Mucosa of stomach (tissue), 1 donor: Measurements from ENCODE around the gene UBASH3A.

Experiments
- H3K27me3 ChIP-seq: one replicate; pipeline ENCODE4 v1.7.0; 2013; ENCODE audit warnings: mild to moderate bottlenecking, low read length; ENCODE audit not compliant: control insufficient read depth, insufficient read depth
- H3K36me3 ChIP-seq: one replicate; pipeline ENCODE4 v1.7.0; 2013; ENCODE audit warnings: low read length; ENCODE audit not compliant: control insufficient read depth, insufficient read depth
- H3K4me1 ChIP-seq: one replicate; pipeline ENCODE4 v1.7.0; 2013; ENCODE audit warnings: mild to moderate bottlenecking, low read length; ENCODE audit not compliant: control insufficient read depth, insufficient read depth
- H3K4me3 ChIP-seq: one replicate; pipeline ENCODE4 v1.7.0; 2013; ENCODE audit warnings: low read length
- H3K9ac ChIP-seq: one replicate; pipeline ENCODE4 v1.7.0; 2013; ENCODE audit warnings: mild to moderate bottlenecking, low read length, moderate library complexity
- H3K9me3 ChIP-seq: one replicate; pipeline ENCODE4 v1.7.0; 2013; ENCODE audit warnings: mild to moderate bottlenecking, low read length, moderate library complexity; ENCODE audit not compliant: control insufficient read depth
- donor health status: Pancreatic carcinoma.

UBASH3A gene

DNA sequence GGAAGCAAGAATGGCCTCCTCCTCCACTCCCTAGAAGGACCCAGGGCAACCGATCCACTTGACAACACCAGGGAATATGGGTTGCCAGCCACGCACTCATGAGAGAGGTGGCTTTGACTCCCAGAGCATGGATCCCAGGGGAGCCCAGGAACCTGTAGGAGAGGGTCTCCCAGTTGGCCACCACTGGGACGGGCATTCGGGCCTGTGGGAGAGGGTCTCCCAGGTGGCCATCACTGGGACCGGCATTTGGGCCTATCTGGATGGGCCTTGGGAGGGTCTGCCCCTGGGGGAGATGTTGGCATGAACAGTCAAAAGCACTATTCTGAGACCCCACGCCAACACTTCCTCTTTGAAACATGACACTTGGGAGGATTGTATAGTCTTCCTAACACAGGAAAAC, 37.9 kb upstream of the UBASH3A start:
- Histone ChIP-seq H3K9me3 (no peaks in the 10 kb centered on the region), H3K4me3 (peak overlapping the region; percentile 89), H3K9ac (peak overlapping the region; percentile 99), H3K36me3 (peaks cover 11% of the 10 kb centered on the region), H3K4me1 (peaks cover 46% of the 10 kb centered on the region), H3K27me3 (no peaks in the 10 kb centered on the region)

DNA sequence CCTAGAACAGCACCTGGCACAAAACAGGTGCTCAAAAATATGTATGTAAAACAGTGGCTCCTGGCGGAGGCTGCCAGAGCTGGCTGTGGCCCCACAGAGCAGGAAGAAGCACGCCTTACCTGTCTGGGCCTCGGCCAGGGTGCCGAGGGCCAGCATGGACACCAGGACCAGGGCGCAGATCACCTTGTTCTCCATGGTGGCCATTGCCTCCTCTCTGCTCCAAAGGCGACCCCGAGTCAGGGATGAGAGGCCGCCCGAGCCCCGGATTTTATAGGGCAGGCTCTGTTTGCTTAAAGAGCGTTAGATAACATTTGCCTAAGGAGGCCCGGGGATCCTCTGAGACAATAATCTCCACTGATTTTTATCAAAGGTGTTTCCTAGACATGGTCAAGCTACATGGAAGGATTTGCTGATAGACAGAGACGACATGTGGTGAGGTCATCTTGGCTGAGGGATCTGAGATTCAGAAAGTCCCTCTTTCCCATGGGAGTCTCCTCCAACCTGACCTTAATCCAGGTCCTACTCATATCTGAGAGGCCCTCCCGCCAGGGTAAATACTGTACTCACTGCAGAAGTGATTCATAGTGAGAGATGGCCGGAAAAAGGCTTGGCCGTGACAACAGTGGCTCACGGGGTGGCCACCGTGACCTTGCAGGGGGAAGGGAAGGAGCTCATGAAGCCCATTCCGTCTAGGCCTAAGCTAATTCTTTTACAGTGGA, 37.3 kb upstream of the UBASH3A start, which contains the start of gene TFF1:
Gene TFF1, minus strand, starts transcription at position 244 of the 719 bp plus-strand sequence. Its CDS starts 40 bp downstream, at position 204.
- H3K36me3 ChIP-seq, result peaks cover 11% of the 10 kb centered on the region
- H3K9ac ChIP-seq, result peak within 1 kb of the TSS; percentile 99
- peaks cover 53% of the 10 kb centered on the region for H3K4me1 ChIP-seq
- H3K9me3 ChIP-seq, result no peaks in the 10 kb centered on the region
- H3K4me3 ChIP-seq, result peak within 1 kb of the TSS; percentile 89
- no peaks in the 10 kb centered on the region for H3K27me3 ChIP-seq

- Histone ChIP-seq H3K9me3 (no peaks in the 10 kb centered on the region), H3K4me3 (peak overlapping the region; percentile 3), H3K27me3 (no peaks in the 10 kb centered on the region), H3K9ac (peak overlapping the region; percentile 58), H3K36me3 (peaks cover 11% of the 10 kb centered on the region), H3K4me1 (peaks cover 58% of the 10 kb centered on the region)
Observed at GRCh38 chr21:42367367-42368165, 36.1 kb upstream of the UBASH3A start.

DNA sequence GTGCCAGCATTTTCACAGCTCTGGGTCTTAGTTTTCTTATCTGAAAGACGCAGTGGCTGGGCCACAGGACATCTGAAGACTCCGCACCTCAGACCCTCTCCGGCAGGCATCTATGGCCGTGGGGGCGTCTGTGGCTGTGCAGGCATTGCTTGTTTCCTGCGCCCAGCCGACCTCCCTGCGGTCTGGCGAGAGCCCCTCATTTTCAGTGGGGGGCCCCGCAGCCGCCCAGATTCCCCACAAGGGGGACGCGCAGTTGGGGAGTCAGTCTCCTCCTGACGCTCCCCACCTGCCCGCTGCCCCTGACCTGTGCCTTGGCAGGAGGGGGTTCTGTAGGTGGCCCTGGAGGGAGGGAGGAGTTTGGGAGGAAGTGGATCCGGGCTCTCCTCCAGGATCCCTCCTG, 33.9 kb upstream of the UBASH3A start:
- H3K4me1 ChIP-seq, result peaks cover 61% of the 10 kb centered on the region
- H3K36me3 ChIP-seq, result peaks cover 11% of the 10 kb centered on the region
- H3K4me3 ChIP-seq, result no peak overlapping the region
- no peaks in the 10 kb centered on the region for H3K27me3 ChIP-seq
- peak overlapping the region; percentile 55 for H3K9ac ChIP-seq
- no peaks in the 10 kb centered on the region for H3K9me3 ChIP-seq

GRCh38 chr21:42370894-42371654, 32.6 kb upstream of the UBASH3A start:
- peaks cover 2% of the 10 kb centered on the region for H3K36me3 ChIP-seq
- peak overlapping the region; percentile 55 for H3K9ac ChIP-seq
- no peak overlapping the region for H3K4me3 ChIP-seq
- peaks cover 68% of the 10 kb centered on the region for H3K4me1 ChIP-seq
- H3K9me3 ChIP-seq, result no peaks in the 10 kb centered on the region
- no peaks in the 10 kb centered on the region for H3K27me3 ChIP-seq

- Histone ChIP-seq H3K4me3 (no peak overlapping the region), H3K36me3 (no peaks in the 10 kb centered on the region), H3K27me3 (no peaks in the 10 kb centered on the region), H3K9me3 (no peaks in the 10 kb centered on the region), H3K4me1 (peaks cover 69% of the 10 kb centered on the region), H3K9ac (no peak overlapping the region)
Observed at GRCh38 chr21:42373196-42373907, 30.4 kb upstream of the UBASH3A start.

DNA sequence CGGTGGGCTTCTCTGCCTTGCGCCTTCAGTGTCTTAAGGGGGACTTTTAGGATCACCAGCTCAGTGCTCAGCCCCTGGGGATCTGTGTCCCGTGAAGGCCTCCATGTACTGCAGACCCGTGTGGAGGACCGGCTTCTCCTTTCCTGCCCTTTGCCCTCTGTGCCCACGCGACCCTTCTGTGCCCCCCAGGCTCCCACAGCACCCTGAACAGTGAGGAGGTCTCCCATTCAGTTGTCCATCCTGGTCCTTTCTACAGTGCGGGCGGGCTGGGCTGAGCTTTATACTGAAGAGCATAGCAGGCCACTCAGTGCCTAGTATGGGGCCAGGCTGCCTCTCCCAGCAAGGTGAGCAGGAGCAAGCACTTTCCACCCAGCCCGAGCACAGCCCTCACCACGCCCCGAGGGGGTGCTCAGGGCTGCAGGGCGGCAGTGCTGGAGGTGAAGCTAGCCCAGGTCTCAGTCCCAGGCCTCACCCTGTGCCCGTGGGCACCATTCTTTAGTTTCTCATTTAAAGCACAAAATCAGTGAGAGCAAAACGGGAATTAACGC, 29.7 kb upstream of the UBASH3A start:
- H3K4me1 ChIP-seq, result peaks cover 71% of the 10 kb centered on the region
- H3K9ac ChIP-seq, result no peak overlapping the region
- H3K4me3 ChIP-seq, result no peak overlapping the region
- no peaks in the 10 kb centered on the region for H3K9me3 ChIP-seq
- H3K27me3 ChIP-seq, result no peaks in the 10 kb centered on the region
- no peaks in the 10 kb centered on the region for H3K36me3 ChIP-seq

GRCh38 chr21:42374457-42374856, 29.2 kb upstream of the UBASH3A start:
- Histone ChIP-seq H3K4me3 (no peak overlapping the region), H3K36me3 (no peaks in the 10 kb centered on the region), H3K4me1 (peaks cover 73% of the 10 kb centered on the region), H3K9me3 (no peaks in the 10 kb centered on the region), H3K9ac (no peak overlapping the region), H3K27me3 (no peaks in the 10 kb centered on the region)

DNA sequence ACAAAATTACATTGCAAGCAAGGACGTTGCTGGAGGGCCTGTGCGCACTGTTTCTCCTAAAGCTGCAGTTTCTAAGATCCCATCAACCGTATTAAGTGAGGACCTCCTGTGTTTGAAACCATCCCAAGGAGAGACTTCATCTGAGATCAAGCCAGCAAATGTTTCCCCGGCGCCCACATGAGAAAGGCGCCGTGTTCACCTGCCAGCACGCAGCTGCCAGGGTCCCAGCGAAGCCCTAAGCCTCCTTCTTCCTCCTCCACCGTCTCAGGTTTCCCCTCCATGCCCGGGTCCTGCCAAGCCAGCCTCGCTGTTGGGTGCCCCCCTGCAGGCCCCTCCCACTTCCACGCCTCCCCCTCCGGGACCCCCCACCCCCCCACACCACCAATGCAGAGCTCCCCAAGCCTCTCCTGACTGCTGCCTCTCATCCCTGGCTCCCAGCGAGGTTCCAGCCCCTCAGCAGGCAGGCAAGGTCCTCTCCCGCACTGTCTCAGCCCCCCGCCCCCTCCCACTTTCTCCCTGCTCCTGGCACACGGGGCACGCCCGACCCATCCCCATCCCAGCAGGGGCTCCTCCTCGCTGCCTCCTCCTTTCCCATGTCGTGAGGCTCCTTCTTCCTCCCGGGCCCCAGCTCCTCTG, 28.7 kb upstream of the UBASH3A start:
- no peaks in the 10 kb centered on the region for H3K27me3 ChIP-seq
- H3K4me1 ChIP-seq, result peaks cover 75% of the 10 kb centered on the region
- H3K9me3 ChIP-seq, result no peaks in the 10 kb centered on the region
- no peaks in the 10 kb centered on the region for H3K36me3 ChIP-seq
- peak overlapping the region; percentile 68 for H3K9ac ChIP-seq
- no peak overlapping the region for H3K4me3 ChIP-seq

DNA sequence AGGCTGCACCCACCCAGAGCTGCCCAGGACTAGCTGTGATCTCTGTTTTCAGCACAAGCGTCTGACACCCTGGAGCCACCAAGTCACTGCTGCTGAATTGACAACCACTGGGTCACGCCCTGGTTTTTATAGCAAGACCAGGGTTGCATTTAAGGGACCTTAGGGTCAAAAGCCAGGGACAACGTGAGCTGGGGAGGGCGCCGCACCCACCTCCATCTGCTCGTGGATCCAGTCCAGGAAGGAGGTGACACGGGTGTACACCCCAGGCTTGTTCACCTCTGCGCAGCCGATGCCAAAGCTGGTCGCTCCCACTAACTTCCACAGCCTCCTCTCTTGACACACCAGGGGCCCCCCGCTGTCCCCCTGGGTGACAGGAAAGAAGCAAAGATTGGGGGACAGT, 28.2 kb upstream of the UBASH3A start:
- Histone ChIP-seq H3K36me3 (no peaks in the 10 kb centered on the region), H3K9me3 (no peaks in the 10 kb centered on the region), H3K4me3 (no peak overlapping the region), H3K4me1 (peaks cover 75% of the 10 kb centered on the region), H3K9ac (peak overlapping the region; percentile 68), H3K27me3 (no peaks in the 10 kb centered on the region)

GRCh38 chr21:42375966-42376337, 27.8 kb upstream of the UBASH3A start:
- H3K27me3 ChIP-seq, result no peaks in the 10 kb centered on the region
- peak overlapping the region; percentile 68 for H3K9ac ChIP-seq
- H3K4me1 ChIP-seq, result peaks cover 75% of the 10 kb centered on the region
- H3K36me3 ChIP-seq, result no peaks in the 10 kb centered on the region
- H3K9me3 ChIP-seq, result no peaks in the 10 kb centered on the region
- peak overlapping the region; percentile 26 for H3K4me3 ChIP-seq
